Lower lobe of right lung (tissue), 2 donors: Measurements from ENCODE around the gene AURKAIP1. TPM values are rescaled to one million over a fixed set of nuclear protein-coding genes. Genes with fewer than 3 reads are reported as not detected.

Experiments used
- ATAC-seq, 2 donors: fragments of 200-7000 bp; cut with Tn5 transposase; one replicate each; pipeline ENCODE4 v1.9.1; 2020 to 2022; ENCODE audit warnings: mild to moderate bottlenecking in 2 of 2, moderate library complexity in 2 of 2
- DNase-seq: peaks from one replicate; pipeline ENCODE4 v3.0.0-alpha.2; 2020
- H3K27ac ChIP-seq: fragments of 200-600 bp; one replicate; pipeline ENCODE4 v1.8.0; 2022
- H3K27me3 ChIP-seq: fragments of 200-600 bp; one replicate; pipeline ENCODE4 v1.8.0; 2022; ENCODE audit warnings: low read depth
- H3K36me3 ChIP-seq: fragments of 200-600 bp; one replicate; pipeline ENCODE4 v1.8.0; 2022; ENCODE audit warnings: mild to moderate bottlenecking
- H3K4me1 ChIP-seq: fragments of 200-600 bp; one replicate; pipeline ENCODE4 v1.8.0; 2022
- H3K4me3 ChIP-seq: fragments of 200-600 bp; one replicate; pipeline ENCODE4 v1.8.0; 2022; ENCODE audit warnings: mild to moderate bottlenecking
- H3K9me3 ChIP-seq: fragments of 200-600 bp; one replicate; pipeline ENCODE4 v1.8.0; 2022
- intact Hi-C: fragments of 100-400 bp; cut with DNase I; formaldehyde crosslinking; loops from one replicate; pipeline ENCODE4 v1.11.0; 2022
- total RNA-seq: library from RNA; stranded (reverse); fragmentation: NEBNext Ultra II Directional; extraction: Animal tissue kit (Norgen Biotek cat#: 25700); gene quantifications from one replicate; pipeline ENCODE4 v1.2.1, GENCODE V29; 2021
- TF ChIP-seq, protein P1 (sequence below): fragments of 200-600 bp; IDR thresholded peaks from one replicate; pipeline ENCODE4 v1.8.0; 2022; ENCODE audit warnings: antibody characterized with exemption, mild to moderate bottlenecking
- donor health status: DM: no; HTN: yes; CAD: no; lungs with severe emphysema.

Gene AURKAIP1
- total RNA-seq, 1 donor from 2014 or later: 82.4 TPM

DNA sequence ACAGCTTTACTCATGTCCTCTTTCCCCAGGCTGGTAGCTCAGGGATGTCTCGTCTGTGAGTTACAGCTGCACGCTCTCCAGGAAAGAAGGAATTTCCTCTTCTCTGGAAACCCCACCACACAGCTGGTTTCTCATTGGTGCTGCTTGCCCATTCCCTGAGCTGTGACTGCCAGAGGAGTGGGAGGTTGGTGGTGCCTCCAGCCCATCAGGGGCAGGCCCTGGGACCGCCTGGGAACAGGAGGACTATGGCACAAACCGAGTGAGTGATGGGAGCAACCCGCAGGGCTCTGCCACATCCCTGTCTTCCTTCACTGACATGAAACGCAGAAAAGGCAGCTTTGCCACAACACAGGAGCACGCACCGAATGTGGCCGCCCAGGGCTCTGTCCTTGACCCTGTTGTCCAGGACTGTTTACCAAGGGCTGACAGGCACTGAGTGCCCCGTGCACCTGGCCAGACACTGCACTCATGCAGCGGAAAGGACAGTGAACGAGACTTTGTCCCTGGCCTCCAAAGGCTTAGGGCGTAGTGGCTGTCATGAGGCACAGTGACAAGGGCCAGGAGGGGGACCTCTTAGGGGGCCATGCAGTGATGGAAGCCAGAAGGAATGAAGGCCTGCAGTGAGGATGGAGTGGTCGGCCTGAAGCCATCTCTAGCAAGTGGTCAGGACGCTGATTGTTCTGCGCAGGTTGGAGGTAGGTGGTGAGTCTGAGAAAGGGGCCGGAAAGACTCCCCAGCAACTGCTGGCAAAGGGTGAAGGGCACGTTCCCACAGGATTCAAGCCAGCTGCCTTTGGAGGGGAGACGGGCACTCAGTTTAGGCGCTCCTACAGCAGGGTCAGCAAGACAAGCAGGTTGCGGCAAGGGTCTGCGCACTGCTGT, 25.8 kb upstream of the AURKAIP1 start:
- intact Hi-C loops: no loop called here
- Histone ChIP-seq H3K9me3 (no peaks in the 10 kb centered on the region), H3K36me3 (peaks cover 79% of the 10 kb centered on the region), H3K27me3 (no peaks in the 10 kb centered on the region), H3K4me3 (peak overlapping the region; percentile 93), H3K27ac (peak overlapping the region; percentile 90), H3K4me1 (peaks cover 38% of the 10 kb centered on the region)
- DNase-seq (no peak), ATAC-seq (no peak)
- TF ChIP-seq, protein P1, sequence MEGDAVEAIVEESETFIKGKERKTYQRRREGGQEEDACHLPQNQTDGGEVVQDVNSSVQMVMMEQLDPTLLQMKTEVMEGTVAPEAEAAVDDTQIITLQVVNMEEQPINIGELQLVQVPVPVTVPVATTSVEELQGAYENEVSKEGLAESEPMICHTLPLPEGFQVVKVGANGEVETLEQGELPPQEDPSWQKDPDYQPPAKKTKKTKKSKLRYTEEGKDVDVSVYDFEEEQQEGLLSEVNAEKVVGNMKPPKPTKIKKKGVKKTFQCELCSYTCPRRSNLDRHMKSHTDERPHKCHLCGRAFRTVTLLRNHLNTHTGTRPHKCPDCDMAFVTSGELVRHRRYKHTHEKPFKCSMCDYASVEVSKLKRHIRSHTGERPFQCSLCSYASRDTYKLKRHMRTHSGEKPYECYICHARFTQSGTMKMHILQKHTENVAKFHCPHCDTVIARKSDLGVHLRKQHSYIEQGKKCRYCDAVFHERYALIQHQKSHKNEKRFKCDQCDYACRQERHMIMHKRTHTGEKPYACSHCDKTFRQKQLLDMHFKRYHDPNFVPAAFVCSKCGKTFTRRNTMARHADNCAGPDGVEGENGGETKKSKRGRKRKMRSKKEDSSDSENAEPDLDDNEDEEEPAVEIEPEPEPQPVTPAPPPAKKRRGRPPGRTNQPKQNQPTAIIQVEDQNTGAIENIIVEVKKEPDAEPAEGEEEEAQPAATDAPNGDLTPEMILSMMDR: no peak

DNA sequence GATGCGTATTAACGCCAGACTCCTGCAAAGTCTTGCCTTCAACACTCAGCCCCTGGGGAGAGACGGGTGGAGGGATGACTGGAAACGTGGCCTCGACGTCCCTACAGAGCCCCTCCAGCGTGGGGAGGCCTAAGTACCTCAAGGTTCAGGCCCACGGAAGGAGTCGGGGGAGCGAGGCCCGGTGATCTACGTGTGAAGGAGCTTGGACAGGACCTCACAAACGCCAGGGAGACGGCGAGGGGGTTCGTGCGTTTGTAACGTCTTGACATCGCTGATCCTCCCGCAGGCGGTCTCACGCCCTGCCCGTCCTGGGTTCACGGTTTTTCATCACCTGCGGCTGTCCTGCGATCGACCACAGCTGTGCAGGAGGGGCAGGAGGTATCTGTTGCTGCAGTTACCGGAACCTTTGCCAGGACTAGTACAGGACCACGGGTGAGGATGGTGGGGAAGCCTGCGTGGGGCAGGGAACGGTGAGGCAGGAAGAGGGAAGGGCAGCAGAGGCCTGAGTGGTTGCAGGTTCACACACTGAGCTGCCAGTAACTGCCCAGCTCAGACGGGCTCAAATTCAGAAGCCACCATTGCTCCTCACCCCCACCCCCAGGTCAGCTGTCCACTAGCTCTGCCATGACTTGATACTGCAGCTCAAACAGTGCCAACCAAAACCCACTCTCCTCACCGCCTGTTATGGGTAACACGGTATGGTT, 25.0 kb upstream of the AURKAIP1 start:
- Histone ChIP-seq H3K27ac (peak overlapping the region; percentile 90), H3K4me1 (peaks cover 30% of the 10 kb centered on the region), H3K27me3 (no peaks in the 10 kb centered on the region), H3K4me3 (peak overlapping the region; percentile 93), H3K9me3 (no peaks in the 10 kb centered on the region), H3K36me3 (peaks cover 79% of the 10 kb centered on the region)
- no peak for DNase-seq
- ATAC-seq: peak in 1 of 2 donors; percentile 1
- intact Hi-C loops: no loop called here
- TF ChIP-seq, protein P1: no peak

DNA sequence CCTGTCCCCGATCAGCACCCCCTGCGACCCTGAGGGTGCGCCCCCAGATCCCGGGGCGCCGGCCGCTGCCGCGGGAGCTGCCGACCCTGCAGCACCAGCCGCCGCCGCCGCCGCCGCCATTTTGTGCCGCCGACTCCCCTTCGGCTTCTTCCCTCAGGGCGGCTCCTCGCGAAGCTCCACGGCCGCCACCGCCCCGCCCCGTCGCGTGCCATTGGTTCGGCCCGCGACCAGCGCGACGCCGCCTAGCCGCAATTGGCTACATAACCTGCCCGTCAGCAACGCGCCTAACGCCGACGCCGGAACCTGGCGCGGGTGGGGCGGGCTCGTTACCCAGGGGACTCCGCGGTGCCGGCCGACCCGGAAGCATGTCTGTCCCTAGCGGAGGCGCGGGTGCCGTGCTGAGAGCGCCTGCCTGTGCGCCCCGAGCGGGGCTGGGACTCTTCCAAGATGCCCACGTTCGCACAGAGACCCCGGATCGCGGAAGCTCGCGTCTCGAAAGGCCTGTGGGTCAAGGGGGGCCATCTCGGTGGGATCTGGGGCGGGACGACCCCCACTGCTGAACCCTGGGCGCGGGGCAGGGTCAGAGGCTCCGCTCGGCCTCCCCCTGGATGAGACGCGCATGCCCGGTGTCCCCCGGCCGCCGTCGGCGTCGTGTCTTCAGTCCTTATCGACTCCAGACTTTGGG, 24.3 kb upstream of the AURKAIP1 start, which contains the start of gene CCNL2:
CCNL2 (minus strand) TSS at position 149 of the 685 bp plus-strand sequence; CDS start at position 120, 29 bp downstream.
- peak; percentile 98 to 99 for ATAC-seq
- TF ChIP-seq, protein P1: peak; percentile 65
- Histone ChIP-seq H3K27me3 (no peaks in the 10 kb centered on the region), H3K9me3 (no peaks in the 10 kb centered on the region), H3K4me1 (peaks cover 28% of the 10 kb centered on the region), H3K36me3 (peaks cover 79% of the 10 kb centered on the region), H3K27ac (peak within 1 kb of the TSS; percentile 90), H3K4me3 (peak within 1 kb of the TSS; percentile 93)
- intact Hi-C loops: no loop called here
- DNase-seq: peak; percentile 100

DNA sequence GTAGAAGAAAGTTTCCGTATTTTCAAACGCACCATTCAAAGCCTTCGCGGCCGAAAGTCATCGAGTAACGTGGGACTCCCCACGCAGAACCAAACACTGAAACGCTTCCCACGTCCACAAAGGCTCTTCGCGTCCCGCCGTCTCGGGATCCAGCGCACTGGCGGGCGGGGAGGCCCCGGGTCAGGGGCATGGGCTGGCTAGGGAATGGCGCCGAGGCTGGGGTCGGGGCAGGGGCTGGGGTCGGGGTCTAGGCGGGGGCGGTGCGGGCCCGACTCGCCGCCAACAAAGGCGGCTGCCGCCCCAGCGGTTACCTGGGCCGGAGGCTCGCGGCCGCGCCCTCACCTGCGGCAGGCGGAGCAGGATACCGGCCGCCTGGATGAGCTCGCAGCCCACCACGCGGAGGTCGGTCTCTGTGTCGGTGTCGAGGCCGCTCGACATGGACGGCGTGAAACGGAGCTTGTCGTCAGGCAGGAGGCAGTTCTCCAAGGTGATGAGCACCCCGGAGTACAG, 23.7 kb upstream of the AURKAIP1 start:
- no peaks in the 10 kb centered on the region for H3K9me3 ChIP-seq
- DNase-seq (peak; percentile 63), ATAC-seq (peak; percentile 2 to 11)
- intact Hi-C loops: no loop called here
- no peaks in the 10 kb centered on the region for H3K27me3 ChIP-seq
- peaks cover 28% of the 10 kb centered on the region for H3K4me1 ChIP-seq
- peak overlapping the region; percentile 90 for H3K27ac ChIP-seq
- H3K36me3 ChIP-seq: peaks cover 79% of the 10 kb centered on the region
- peak overlapping the region; percentile 93 for H3K4me3 ChIP-seq
- TF ChIP-seq, protein P1: no peak
